Raji (cell line): ENCODE measurements around the gene TBX3.

ENCODE experiments used
- POLR2A ChIP-seq: IDR thresholded peaks from 2 replicates; pipeline ENCODE4 v1.6.1; 2011; ENCODE audit warnings: low read depth, low read length, control low read depth; ENCODE audit not compliant: insufficient read depth

TBX3 gene

GRCh38 chr12:114687802-114688201 is 3.8 kb upstream of the TBX3 start:
- TF ChIP-seq POLR2A: no peak

GRCh38 chr12:114686773-114687500 is 3.0 kb upstream of the TBX3 start:
- TF ChIP-seq POLR2A: no peak

DNA sequence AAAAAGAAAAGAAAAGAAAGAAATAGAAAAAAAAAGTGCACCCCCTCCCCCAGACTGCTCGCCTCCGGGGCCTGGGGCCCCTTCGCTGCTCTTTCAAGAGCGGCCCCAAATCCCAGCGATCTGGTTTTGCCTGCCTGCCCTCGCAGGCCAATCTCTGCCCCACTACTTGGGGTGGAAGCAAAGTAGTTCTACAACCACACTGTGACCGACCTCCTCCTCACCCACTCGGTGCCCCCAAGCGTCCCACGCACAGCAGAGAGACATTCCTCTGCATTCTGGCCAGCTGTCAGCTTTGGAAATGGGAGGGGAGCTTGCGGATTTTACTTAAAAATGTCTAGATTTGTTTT is 2.4 kb upstream of the TBX3 start:
- TF ChIP-seq POLR2A: no peak

- TF ChIP-seq POLR2A: no peak
Observed at GRCh38 chr12:114685869-114686268, 1.9 kb upstream of the TBX3 start.

DNA sequence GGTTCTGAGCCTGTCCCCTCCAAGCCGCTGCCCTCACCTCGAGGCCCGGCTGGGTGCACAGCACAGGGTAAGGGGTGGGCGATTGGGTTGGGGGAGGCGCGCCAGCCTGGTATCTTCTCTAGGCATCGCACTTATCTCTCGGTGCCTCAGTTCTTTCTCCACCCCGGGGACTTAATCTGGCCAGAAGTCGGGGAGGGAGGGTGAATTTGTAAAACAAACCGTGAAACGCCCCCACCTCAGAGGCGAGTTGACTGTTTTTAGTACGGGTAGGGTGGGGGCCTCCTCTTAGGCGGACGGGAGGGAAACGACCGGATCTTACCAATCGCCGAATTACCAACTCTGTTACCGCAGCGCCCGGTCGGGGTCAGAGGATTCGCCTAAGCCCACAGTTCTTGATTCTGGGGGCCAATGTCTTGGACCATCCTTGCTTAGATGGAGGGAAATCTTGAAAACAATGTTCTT is 1.4 kb upstream of the TBX3 start:
- no peak for TF ChIP-seq POLR2A

- TF ChIP-seq POLR2A: no peak
Observed at GRCh38 chr12:114684870-114685273, 897 bp upstream of the TBX3 start.

DNA sequence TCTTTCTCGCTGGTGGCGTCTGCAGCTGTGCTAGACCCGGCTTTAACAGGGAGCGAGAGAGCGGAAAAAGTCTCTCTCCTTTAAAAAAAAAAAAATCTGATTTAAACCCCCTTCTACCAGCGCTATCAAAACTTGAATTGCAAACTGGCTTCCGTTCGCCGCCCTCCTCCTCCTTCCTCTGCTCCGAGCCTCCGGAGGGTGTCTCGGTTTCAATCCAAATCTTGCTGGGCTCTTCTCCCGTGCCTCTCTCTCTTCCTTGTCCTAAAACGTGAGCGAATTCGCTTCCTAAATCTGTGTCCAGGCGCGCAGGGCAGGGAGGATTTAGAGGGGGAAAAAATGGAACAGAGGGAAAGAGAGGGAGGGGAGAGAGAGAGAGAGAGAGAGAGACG is 272 bp downstream of the TBX3 start:
- TF ChIP-seq POLR2A: no peak

DNA sequence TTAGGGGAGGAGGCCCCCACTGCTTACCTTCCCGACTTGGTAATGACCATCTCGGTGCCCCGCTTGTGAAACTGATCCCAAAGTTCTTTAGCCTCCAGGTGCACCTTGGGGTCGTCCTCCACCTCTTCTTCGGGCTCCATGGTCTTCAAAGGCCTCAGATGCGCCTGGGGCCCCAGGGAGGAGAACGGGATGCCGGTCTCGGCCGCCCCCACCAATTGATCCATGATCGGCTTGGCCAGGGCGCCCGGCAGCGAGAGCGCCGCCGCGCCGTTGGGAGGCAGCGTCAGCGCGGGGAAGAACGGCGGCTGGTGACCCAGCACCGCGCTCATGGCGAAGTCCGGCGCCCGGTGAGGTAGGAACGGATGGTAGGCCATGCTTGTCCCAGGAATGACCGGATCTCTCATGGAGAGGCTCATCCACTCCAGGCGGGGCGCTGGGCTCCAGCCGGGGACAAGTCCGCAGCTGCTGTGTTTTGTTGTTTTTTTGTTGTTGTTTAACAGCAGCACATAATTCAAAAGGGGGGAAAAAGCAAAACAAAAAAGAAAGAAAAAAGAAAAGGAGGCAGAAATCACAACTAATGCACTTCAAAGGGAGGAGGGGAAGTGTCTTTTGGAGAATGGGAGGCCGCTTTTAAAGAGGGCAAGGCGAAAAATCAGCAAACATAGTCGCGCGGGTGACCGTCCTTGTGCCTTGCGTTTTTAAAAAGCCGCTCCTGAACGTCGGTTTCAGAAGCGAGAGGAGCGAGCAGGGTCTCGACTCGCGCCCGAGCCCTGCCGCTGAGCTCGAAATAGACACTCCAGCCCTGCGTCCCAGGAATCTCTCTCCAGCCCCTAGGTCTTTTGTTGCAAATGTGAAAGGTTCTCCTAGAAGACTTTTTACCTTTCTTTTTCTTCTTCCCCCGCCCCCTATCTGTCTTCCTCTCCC is 928 bp downstream of the TBX3 start:
- TF ChIP-seq POLR2A: no peak

- TF ChIP-seq POLR2A: no peak
Observed at GRCh38 chr12:114682106-114682784, 1.7 kb downstream of the TBX3 start.

DNA sequence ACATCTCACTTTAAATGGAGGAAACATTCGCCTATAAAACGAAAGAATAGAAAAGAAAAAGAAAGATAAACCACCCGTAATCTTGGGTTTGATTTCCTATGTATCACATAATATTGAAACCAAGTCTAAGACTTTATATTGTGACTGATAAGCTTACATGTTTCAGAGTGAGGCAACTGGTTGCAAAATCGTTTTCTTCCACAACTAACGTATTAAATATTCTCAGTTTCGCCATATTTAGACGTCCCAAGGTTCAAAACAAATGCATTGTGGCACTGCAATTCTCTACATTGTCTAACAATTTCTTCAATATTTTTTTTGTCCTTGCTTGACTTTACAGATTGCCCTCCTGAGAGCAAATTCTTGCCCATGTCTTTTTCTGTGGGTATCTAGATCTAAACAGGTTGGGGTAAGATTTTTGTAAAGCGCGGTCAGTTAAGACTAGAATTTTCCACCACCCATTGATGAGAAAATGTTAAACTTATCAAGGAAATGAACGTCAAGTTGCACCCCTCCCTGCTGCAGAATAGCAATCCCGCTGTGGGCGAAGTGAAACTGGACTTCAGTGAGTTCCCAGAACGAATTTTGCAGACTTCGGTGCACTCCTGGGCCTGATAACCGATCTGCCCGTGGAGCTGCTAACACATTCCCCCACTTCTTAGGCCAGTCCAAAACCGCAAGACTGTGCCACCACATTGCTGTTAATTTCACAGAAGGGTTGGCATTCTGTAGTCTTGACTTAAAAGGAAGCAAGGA is 2.7 kb downstream of the TBX3 start:
- TF ChIP-seq POLR2A: no peak

DNA sequence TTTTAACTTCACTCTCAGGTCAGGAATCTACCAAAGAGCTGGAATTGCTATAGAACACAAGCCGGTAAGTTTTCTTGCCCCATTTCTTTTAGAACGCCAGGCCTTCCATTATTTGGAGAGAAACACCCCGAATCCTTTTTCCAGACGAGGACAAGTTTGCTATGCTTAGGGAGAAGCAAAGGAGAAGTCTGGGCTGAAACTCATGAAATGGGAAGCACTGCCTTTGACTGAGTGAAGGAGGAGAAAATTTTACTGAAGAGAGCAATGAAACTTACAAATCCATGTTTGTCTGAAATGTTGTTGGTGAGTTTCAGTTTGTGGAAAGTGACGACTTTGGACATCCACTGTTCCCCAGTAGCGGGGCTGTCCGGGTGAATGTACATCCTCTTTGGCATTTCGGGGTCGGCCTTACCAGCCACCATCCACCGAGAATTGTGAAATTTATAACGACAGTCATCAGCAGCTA is 3.3 kb downstream of the TBX3 start:
- TF ChIP-seq POLR2A: no peak

GRCh38 chr12:114679942-114680341 is 4.0 kb downstream of the TBX3 start:
- TF ChIP-seq POLR2A: no peak

- no peak for TF ChIP-seq POLR2A
Observed at GRCh38 chr12:114679452-114679875, 4.5 kb downstream of the TBX3 start.

GRCh38 chr12:114678718-114679117 is 5.3 kb downstream of the TBX3 start:
- TF ChIP-seq POLR2A: no peak

GRCh38 chr12:114678028-114678427 is 5.9 kb downstream of the TBX3 start:
- no peak for TF ChIP-seq POLR2A
